Activated CD4-positive, alpha-beta T cell treated with anti-CD3 and anti-CD28 coated beads, Interleukin-2, amount 50 U/mL, for 4 hours (primary cell): Measurements from ENCODE around the gene OR5H1.
"Not testable (repeated sequence)": the region's sequence is repeated elsewhere in the genome, so short reads cannot be mapped to it uniquely, and the experiment has no call there.

Experiments used
- DNase-seq, 2 experiments: peaks; one replicate each; pipeline ENCODE4 v3.0.0-alpha.2; 2020

OR5H1 gene

DNA sequence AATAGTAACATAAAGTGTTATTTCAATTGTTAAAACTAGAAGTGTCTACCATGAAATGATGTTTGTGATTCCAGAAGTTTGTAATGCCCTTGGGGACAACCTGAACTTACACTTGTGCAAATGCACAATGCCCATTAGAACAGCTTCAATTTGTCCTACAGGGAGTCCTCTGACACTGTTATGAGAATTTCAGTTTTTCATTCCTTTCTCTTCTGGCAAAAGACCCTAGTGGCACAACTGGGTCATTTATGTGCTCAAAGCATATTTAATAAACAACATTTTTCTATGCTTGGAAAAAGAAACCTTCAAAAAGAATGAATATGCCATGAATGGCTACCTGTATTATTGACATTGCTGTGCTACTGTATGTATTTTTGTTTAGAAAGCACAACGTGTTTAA lies at the start of gene OR5H1:
Gene OR5H1, plus strand, starts transcription at position 301 of the 400 bp plus-strand sequence. CDS start 1,977 bp downstream, outside the sequence.
- no peak for DNase-seq

GRCh38 chr3:98086873-98087272 lies 43.6 kb upstream of the OR5H1 start, which contains the start of gene OR5AC2:
TSS of gene OR5AC2 (plus strand) at chr3:98087173. CDS start at chr3:98087173, 0 bp downstream.
- DNase-seq, result no peak

DNA sequence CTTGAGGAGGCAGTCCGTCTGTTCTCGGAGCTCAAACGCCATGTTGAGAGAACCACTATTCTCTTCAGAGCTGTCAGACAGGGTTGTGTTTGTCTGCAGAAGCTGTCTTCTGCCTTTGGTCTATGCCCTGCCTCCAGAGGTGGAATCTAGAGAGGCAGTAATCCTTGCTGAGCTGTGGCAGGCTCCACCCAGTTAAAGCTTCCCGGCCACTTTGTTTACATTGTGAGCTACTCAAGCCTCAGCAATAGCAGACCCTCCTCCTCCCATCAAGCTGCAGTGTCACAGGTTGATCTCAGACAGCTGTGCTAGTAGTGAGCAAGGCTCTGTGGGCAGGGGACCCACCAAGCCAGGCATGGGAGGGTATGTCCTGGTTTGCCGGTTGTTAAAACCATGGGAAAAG lies 34.6 kb upstream of the OR5H1 start:
- no peak for DNase-seq

- DNase-seq, result no peak
Measured at GRCh38 chr3:98099848-98100247, 30.7 kb upstream of the OR5H1 start.

DNA sequence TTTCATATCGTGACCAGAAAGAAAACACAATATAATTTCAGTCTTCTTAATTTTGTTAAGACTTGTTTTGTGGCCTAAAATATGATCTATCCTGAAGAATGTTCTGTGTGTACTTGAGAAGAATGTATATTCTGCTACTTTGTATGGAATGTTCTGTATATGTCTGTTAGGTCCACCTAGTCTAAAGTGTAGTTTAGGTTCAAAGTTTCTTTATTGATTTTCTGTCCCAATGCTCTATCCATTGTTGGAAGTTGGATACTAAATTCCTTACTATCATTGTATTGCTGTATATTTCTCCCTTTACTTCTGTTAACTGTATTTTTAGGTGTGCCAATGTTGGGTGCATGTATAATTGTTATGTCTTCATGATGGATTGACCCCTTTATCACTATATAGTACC lies 22.4 kb upstream of the OR5H1 start:
- no peak for DNase-seq

GRCh38 chr3:98109807-98110549 lies 20.5 kb upstream of the OR5H1 start:
- no peak for DNase-seq

GRCh38 chr3:98110550-98110908 lies 20.0 kb upstream of the OR5H1 start:
- no peak for DNase-seq

DNA sequence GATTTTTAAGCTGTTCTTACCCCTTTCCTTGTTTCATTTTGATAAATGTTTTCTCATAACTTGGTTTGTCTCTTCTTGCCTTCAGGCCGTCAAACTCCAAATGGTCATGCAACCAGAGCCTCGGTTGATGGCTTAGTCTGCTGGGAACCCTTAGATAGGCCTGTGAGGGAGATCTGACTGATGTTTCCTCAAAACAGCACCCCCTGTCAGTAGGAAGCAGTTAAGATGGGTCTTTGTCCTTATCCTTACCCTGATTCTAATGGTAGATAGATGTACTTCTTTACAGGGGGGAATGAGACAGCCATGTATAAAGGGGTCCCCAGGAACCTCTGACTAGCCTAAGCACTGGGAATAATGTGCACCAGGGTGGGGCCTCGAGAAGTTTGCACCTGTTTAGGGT lies 16.3 kb upstream of the OR5H1 start:
- DNase-seq, result no peak

- DNase-seq, result no peak
Measured at GRCh38 chr3:98115717-98116116, 14.8 kb upstream of the OR5H1 start.

GRCh38 chr3:98136631-98137030 lies 6.1 kb downstream of the OR5H1 start:
- DNase-seq, result no peak

- not testable (repeated sequence) for DNase-seq
Measured at GRCh38 chr3:98137826-98138557, 7.5 kb downstream of the OR5H1 start.

DNA sequence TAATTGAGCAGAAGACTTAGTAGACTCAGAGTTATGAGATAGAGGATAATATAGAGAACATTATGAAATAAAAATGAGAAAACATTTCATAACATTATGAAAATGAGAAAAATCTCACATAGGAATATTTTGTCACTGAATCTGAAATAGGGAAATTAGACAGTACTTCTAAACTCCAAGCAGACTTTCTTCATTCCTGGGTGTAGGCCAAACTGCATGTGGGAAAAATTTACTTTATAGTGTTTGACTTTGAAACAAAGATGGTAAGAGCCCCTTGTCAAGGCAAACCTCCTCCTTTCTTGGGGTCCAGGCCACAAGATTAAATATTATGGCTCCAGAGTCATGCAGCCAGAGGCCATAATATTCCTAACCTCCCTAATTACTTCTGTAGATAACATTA lies 10.0 kb downstream of the OR5H1 start:
- no peak for DNase-seq

GRCh38 chr3:98147179-98147578 lies 16.7 kb downstream of the OR5H1 start, which contains the start of gene OR5H14:
TSS of gene OR5H14 (plus strand) at chr3:98147479. CDS start at chr3:98149386, 1,907 bp downstream.
- no peak for DNase-seq

- no peak for DNase-seq
Measured at GRCh38 chr3:98148751-98149150, 18.2 kb downstream of the OR5H1 start.

DNA sequence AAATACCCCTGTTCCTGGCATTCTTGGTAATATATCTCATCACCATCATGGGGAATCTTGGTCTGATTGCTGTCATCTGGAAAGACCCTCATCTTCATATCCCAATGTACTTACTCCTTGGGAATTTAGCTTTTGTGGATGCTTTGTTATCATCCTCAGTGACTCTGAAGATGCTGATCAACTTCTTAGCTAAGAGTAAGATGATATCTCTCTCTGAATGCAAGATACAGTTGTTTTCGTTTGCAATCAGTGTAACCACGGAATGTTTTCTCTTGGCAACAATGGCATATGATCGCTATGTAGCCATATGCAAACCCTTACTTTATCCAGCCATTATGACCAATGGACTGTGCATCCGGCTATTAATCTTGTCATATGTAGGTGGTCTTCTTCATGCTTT lies 18.9 kb downstream of the OR5H1 start:
- not testable (repeated sequence) for DNase-seq

DNA sequence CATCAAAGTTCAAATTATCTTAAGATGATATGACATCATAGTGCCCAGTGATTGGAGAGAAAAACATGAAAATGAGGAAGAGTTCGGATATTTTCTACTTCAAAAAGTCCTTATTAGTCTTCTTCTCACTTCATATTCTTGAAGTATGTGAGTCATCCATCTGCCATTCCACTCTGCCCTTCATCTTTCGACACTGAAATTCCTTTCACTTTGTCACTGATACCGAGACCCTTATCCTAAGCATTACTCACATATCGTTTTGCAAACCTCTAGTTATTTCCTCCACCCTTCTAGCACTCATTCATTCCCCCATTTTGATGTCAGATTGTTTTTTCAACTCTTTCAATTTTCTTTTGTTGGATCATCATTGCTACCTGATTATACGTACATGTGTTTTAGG lies 20.7 kb downstream of the OR5H1 start:
- no peak for DNase-seq

DNA sequence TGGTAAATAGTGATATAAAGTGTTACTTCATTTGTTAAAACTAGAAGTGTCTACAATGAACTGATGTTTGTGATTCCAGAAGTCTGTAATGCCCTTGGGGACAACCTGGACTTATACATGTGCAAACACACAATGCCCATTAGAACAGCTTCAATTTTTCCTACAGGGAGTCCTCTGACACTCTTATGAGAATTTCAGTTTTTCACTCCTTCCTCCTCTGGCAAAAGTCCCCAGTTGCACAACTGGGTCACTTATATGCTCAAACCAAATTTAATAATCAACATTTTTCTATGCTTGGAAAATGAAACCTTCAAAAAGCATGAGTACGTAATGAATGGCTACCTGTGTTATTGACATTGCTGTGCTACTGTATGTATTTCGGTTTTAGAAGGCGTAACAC lies 35.9 kb downstream of the OR5H1 start, which contains the start of gene OR5H15:
Gene OR5H15, plus strand, starts transcription at position 301 of the 400 bp plus-strand sequence. CDS start 2,004 bp downstream, outside the sequence.
- no peak for DNase-seq

GRCh38 chr3:98171071-98171470 lies 40.5 kb downstream of the OR5H1 start:
- no peak for DNase-seq

DNA sequence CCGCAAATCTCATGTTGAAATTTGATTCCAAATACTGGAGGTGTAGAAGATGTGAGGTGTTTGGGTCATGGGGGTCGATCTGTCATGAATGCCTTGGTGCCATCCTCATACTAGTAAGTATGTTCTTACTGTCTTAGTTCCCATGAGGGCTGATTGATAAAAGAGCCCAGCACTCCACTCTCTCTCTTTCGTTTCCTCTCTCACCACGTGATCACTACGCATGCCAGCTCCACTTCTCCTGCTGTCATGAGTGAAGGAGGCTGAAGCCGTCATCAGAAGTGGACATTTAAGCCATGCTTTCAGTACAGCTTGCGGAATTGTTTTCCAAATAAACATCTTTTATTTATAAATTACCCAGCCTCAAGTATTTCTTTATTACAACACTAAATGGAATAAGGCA lies 42.1 kb downstream of the OR5H1 start:
- no peak for DNase-seq

DNA sequence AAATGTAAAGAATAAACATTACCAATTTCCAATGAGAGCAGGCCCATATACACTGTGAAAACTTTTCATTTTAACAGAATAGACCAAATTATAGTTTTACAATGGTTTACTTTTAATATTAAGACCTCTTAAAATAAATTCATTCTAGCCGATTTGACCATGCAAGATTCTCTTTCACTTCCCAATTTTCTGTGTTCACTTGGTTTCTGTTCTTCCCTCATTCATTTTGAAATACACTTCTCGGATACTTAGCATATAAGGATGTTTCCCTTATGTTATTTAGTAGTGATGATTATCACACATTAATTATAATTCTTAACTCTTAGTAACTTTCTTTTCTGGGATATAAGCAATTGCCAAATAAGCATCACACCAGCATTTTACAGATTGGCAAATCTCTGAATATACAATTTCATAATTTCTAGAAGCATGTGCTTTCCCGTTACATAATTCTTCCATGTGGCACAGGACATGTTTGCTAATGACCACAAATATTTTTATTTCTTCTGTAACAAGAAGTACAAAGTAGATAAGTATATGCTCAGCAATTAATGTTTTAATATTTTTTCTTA lies 49.9 kb downstream of the OR5H1 start:
- DNase-seq, result no peak

GRCh38 chr3:98182196-98182595 lies 51.7 kb downstream of the OR5H1 start:
- no peak for DNase-seq

DNA sequence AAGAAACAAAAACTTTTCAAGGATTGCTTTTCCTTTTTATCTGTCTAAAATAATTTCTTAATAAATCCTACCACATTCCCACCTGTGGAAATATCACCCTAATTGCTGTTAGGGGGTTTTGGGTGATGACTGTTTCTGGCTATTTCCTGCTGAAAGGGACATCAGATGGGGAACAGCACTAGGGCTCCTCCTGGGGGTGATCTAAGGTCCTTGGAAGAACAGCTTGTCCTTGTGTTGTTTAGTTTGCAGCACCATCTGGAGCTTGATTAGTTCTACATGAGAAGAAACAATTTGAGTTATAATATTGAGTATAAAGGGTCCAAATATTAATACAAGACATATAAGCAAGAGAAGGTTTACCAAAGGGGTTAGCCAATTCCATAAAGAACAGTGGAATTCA lies 54.7 kb downstream of the OR5H1 start:
- no peak for DNase-seq
